Measurements from ENCODE around the gene TRIM60.
A peak's percentile ranks its signal among the peaks of the same experiment; 100 is the strongest.

Gene TRIM60

DNA sequence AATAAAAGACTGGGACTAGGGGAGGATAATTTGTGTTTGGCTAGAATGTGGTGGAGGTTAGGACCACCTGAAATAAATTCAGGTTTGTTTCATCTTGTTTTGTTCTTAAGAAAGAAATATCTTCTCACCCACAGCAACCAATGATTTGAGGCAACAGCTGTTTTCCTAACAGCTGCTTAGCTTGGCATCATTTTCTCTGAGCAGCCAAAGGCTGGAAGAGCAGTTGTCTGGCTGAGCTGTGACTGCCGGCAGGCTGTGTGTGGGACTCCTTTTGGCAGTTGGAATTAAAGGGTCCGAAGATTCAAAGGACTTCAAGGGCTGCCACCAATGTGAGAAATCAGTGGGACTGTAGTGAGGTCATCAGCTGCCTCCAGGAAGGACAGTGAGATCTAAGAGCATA is 26.9 kb downstream of the TRIM60 start:
- no peak overlapping the region for H3K4me3 ChIP-seq (ENCODE audit: low read depth, low read length)
- H3K4me1 ChIP-seq (ENCODE audit: control insufficient read depth in 1 of 2, insufficient read depth in 2 of 2, low read length in 2 of 2), result no peaks in the 10 kb centered on the region
- no peak overlapping the region for H2BK120ac ChIP-seq (ENCODE audit: insufficient read depth, low read length, poor library complexity)
- H3K79me2 ChIP-seq (ENCODE audit: control insufficient read depth, insufficient read depth, low read length, poor library complexity), result no peaks in the 10 kb centered on the region
- no peaks in the 10 kb centered on the region for H3K79me1 ChIP-seq (ENCODE audit: low read length)
- no peak for DNase-seq
- no CpG with 5 or more reads among the region's 2 CpGs for WGBS (ENCODE audit: extremely low coverage, insufficient coverage, insufficient read length)
- no peak overlapping the region for H2AFZ ChIP-seq (ENCODE audit: insufficient read depth, low read length, poor library complexity)
- H3K27ac ChIP-seq (ENCODE audit: low read depth, low read length), result no peak overlapping the region
- H3K23ac ChIP-seq (ENCODE audit: low read length), result no peak overlapping the region
- no peak overlapping the region for H3K9ac ChIP-seq (ENCODE audit: low read length)
- H3K14ac ChIP-seq (ENCODE audit: low read length), result no peak overlapping the region
- H3K36me3 ChIP-seq (ENCODE audit: control insufficient read depth in 1 of 2, insufficient read depth in 2 of 2, low read length in 2 of 2), result no peaks in the 10 kb centered on the region
- H3K9me3 ChIP-seq (ENCODE audit: insufficient read depth, low read depth, low read length), result no peaks in the 10 kb centered on the region
- H2BK5ac ChIP-seq (ENCODE audit: low read depth, low read length, poor library complexity), result no peak overlapping the region
- no peak overlapping the region for H3K18ac ChIP-seq (ENCODE audit: low read length)
- H3K4me2 ChIP-seq (ENCODE audit: low read length), result no peak overlapping the region
- H3K27me3 ChIP-seq (ENCODE audit: insufficient read depth, low read length), result no peaks in the 10 kb centered on the region
- no peak overlapping the region for H3K4ac ChIP-seq (ENCODE audit: low read depth, low read length)
- no peak overlapping the region for H4K91ac ChIP-seq (ENCODE audit: low read depth, low read length)
- no peak overlapping the region for H4K8ac ChIP-seq (ENCODE audit: low read depth, low read length)
- no peak overlapping the region for H4K12ac ChIP-seq (ENCODE audit: low read depth, low read length)
- H2AK5ac ChIP-seq (ENCODE audit: low read length), result no peak overlapping the region
- H2BK12ac ChIP-seq (ENCODE audit: low read length), result no peak overlapping the region

DNA sequence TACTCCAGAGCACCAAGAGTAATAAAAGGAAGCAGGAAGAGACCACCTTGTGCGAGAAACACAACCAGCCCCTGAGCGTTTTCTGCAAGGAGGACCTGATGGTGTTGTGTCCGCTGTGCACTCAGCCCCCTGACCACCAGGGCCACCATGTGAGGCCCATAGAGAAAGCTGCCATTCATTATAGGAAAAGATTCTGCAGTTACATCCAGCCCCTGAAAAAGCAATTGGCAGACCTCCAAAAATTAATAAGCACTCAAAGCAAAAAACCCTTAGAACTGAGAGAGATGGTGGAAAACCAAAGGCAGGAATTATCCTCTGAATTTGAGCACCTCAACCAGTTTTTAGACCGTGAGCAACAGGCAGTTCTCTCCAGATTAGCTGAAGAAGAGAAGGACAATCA is 27.6 kb downstream of the TRIM60 start:
- DNase-seq, result no peak
- no peak overlapping the region for H3K4ac ChIP-seq (ENCODE audit: low read depth, low read length)
- H2AFZ ChIP-seq (ENCODE audit: insufficient read depth, low read length, poor library complexity), result no peak overlapping the region

DNA sequence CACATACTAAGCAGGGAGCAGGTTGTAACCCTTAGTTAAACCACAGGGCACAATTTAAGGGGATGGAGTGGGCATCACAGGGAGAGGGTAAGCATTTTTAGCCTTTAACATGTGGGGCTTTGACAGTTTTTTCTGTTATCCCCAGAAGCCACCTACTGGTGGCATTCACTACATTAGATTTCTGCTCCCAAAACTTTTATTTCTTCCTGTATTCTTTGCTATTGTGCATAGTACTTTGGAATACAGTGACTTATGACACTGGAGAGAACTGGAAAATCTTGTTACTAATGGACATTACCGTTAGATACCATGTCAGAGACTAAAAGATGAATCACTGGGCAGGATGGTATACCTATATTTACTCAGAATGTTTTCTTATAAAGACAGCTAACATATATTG is 29.1 kb downstream of the TRIM60 start:
- H4K91ac ChIP-seq (ENCODE audit: low read depth, low read length), result no peak overlapping the region
- H4K8ac ChIP-seq (ENCODE audit: low read depth, low read length), result no peak overlapping the region
- no peaks in the 10 kb centered on the region for H3K79me1 ChIP-seq (ENCODE audit: low read length)
- H3K4ac ChIP-seq (ENCODE audit: low read depth, low read length), result no peak overlapping the region
- H3K9me3 ChIP-seq (ENCODE audit: insufficient read depth, low read depth, low read length), result no peaks in the 10 kb centered on the region
- no peak overlapping the region for H4K12ac ChIP-seq (ENCODE audit: low read depth, low read length)
- no peak overlapping the region for H3K27ac ChIP-seq (ENCODE audit: low read depth, low read length)
- H3K23ac ChIP-seq (ENCODE audit: low read length), result no peak overlapping the region
- no peak overlapping the region for H3K9ac ChIP-seq (ENCODE audit: low read length)
- H3K4me2 ChIP-seq (ENCODE audit: low read length), result no peak overlapping the region
- H3K4me1 ChIP-seq (ENCODE audit: control insufficient read depth in 1 of 2, insufficient read depth in 2 of 2, low read length in 2 of 2), result no peaks in the 10 kb centered on the region
- no peak overlapping the region for H2BK5ac ChIP-seq (ENCODE audit: low read depth, low read length, poor library complexity)
- H2AFZ ChIP-seq (ENCODE audit: insufficient read depth, low read length, poor library complexity), result no peak overlapping the region
- H3K4me3 ChIP-seq (ENCODE audit: low read depth, low read length), result no peak overlapping the region
- no peak overlapping the region for H2BK12ac ChIP-seq (ENCODE audit: low read length)
- H2BK120ac ChIP-seq (ENCODE audit: insufficient read depth, low read length, poor library complexity), result no peak overlapping the region
- no peaks in the 10 kb centered on the region for H3K36me3 ChIP-seq (ENCODE audit: control insufficient read depth in 1 of 2, insufficient read depth in 2 of 2, low read length in 2 of 2)
- no peak overlapping the region for H3K14ac ChIP-seq (ENCODE audit: low read length)
- peak in 1 of 2 donors; percentile 9 for DNase-seq
- no peak overlapping the region for H2AK5ac ChIP-seq (ENCODE audit: low read length)
- no peaks in the 10 kb centered on the region for H3K27me3 ChIP-seq (ENCODE audit: insufficient read depth, low read length)
- WGBS (ENCODE audit: extremely low coverage, insufficient coverage, insufficient read length), result no CpG with 5 or more reads among the region's 1 CpG
- no peaks in the 10 kb centered on the region for H3K79me2 ChIP-seq (ENCODE audit: control insufficient read depth, insufficient read depth, low read length, poor library complexity)
- H3K18ac ChIP-seq (ENCODE audit: low read length), result no peak overlapping the region

More for the DNA sequence above, 27.6 kb downstream of the TRIM60 start:
- H3K27ac ChIP-seq (ENCODE audit: low read depth, low read length), result no peak overlapping the region
- no CpG with 5 or more reads among the region's 4 CpGs for WGBS (ENCODE audit: extremely low coverage, insufficient coverage, insufficient read length)
- no peak overlapping the region for H3K14ac ChIP-seq (ENCODE audit: low read length)
- no peak overlapping the region for H4K91ac ChIP-seq (ENCODE audit: low read depth, low read length)
- no peak overlapping the region for H4K12ac ChIP-seq (ENCODE audit: low read depth, low read length)
- H3K79me1 ChIP-seq (ENCODE audit: low read length), result no peaks in the 10 kb centered on the region
- no peak overlapping the region for H3K18ac ChIP-seq (ENCODE audit: low read length)
- H3K9me3 ChIP-seq (ENCODE audit: insufficient read depth, low read depth, low read length), result no peaks in the 10 kb centered on the region
- H3K36me3 ChIP-seq (ENCODE audit: control insufficient read depth in 1 of 2, insufficient read depth in 2 of 2, low read length in 2 of 2), result no peaks in the 10 kb centered on the region
- H3K9ac ChIP-seq (ENCODE audit: low read length), result no peak overlapping the region
- H3K4me3 ChIP-seq (ENCODE audit: low read depth, low read length), result no peak overlapping the region
- H3K4me2 ChIP-seq (ENCODE audit: low read length), result no peak overlapping the region
- no peak overlapping the region for H2BK120ac ChIP-seq (ENCODE audit: insufficient read depth, low read length, poor library complexity)
- H2AK5ac ChIP-seq (ENCODE audit: low read length), result no peak overlapping the region
- H3K79me2 ChIP-seq (ENCODE audit: control insufficient read depth, insufficient read depth, low read length, poor library complexity), result no peaks in the 10 kb centered on the region
- H3K4me1 ChIP-seq (ENCODE audit: control insufficient read depth in 1 of 2, insufficient read depth in 2 of 2, low read length in 2 of 2), result no peaks in the 10 kb centered on the region
- H3K27me3 ChIP-seq (ENCODE audit: insufficient read depth, low read length), result no peaks in the 10 kb centered on the region
- no peak overlapping the region for H3K23ac ChIP-seq (ENCODE audit: low read length)
- H2BK5ac ChIP-seq (ENCODE audit: low read depth, low read length, poor library complexity), result no peak overlapping the region
- no peak overlapping the region for H4K8ac ChIP-seq (ENCODE audit: low read depth, low read length)
- H2BK12ac ChIP-seq (ENCODE audit: low read length), result no peak overlapping the region

DNA sequence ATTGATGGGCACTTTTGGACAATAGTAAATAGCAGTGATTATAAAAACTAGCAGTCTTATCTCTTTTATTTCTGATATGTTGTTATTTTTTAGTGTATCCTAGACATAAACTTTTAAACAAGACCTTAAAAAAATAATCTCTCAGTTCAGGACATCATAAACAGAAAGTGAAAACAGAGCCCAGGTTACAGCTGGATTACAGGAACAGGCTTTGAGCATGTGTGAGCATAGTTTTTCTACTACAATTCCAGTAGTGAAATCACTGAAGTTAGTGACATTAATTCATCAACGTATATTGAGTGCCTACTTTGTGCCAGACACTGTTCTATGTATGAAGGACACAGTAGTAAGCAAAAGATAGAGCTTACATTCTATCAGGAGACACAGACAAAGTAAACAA is 38.8 kb downstream of the TRIM60 start:
- H2BK12ac ChIP-seq (ENCODE audit: low read length), result no peak overlapping the region
- H3K14ac ChIP-seq (ENCODE audit: low read length), result no peak overlapping the region

More for the DNA sequence above, 38.8 kb downstream of the TRIM60 start:
- Histone ChIP-seq H3K27me3 (ENCODE audit: insufficient read depth, low read length) (no peaks in the 10 kb centered on the region), H3K27ac (ENCODE audit: low read depth, low read length) (no peak overlapping the region), H2BK120ac (ENCODE audit: insufficient read depth, low read length, poor library complexity) (no peak overlapping the region), H3K9ac (ENCODE audit: low read length) (no peak overlapping the region), H3K79me2 (ENCODE audit: control insufficient read depth, insufficient read depth, low read length, poor library complexity) (no peaks in the 10 kb centered on the region), H4K12ac (ENCODE audit: low read depth, low read length) (no peak overlapping the region), H3K4ac (ENCODE audit: low read depth, low read length) (no peak overlapping the region), H3K79me1 (ENCODE audit: low read length) (no peaks in the 10 kb centered on the region), H2AFZ (ENCODE audit: insufficient read depth, low read length, poor library complexity) (no peak overlapping the region), H3K23ac (ENCODE audit: low read length) (no peak overlapping the region), H4K91ac (ENCODE audit: low read depth, low read length) (no peak overlapping the region), H3K18ac (ENCODE audit: low read length) (no peak overlapping the region), H3K4me2 (ENCODE audit: low read length) (no peak overlapping the region), H2BK5ac (ENCODE audit: low read depth, low read length, poor library complexity) (no peak overlapping the region), H3K4me3 (ENCODE audit: low read depth, low read length) (no peak overlapping the region), H2AK5ac (ENCODE audit: low read length) (no peak overlapping the region), H4K8ac (ENCODE audit: low read depth, low read length) (no peak overlapping the region), H3K36me3 (ENCODE audit: control insufficient read depth in 1 of 2, insufficient read depth in 2 of 2, low read length in 2 of 2) (no peaks in the 10 kb centered on the region), H3K9me3 (ENCODE audit: insufficient read depth, low read depth, low read length) (no peaks in the 10 kb centered on the region), H3K4me1 (ENCODE audit: control insufficient read depth in 1 of 2, insufficient read depth in 2 of 2, low read length in 2 of 2) (peaks cover 0 to 3% of the 10 kb centered on the region in 2 experiments)
- no CpG with 5 or more reads among the region's 1 CpG for WGBS (ENCODE audit: extremely low coverage, insufficient coverage, insufficient read length)
- DNase-seq, result no peak
